Ectodermal cell (in vitro differentiated cells): Measurements from ENCODE around the gene ZBED6.
A peak's percentile ranks its signal among the peaks of the same experiment; 100 is the strongest.
"Not testable (repeated sequence)": the region's sequence is repeated elsewhere in the genome, so short reads cannot be mapped to it uniquely, and the experiment has no call there.

Experiments
- H3K27ac ChIP-seq: 2 replicates; pipeline ENCODE4 v1.7.0; 2013; ENCODE audit warnings: mild to moderate bottlenecking, low read depth, low read length; ENCODE audit not compliant: insufficient read depth, poor library complexity, severe bottlenecking
- H3K27me3 ChIP-seq: 2 replicates; pipeline ENCODE4 v1.7.0; 2013; ENCODE audit warnings: mild to moderate bottlenecking, low read length; ENCODE audit not compliant: insufficient read depth, control insufficient read depth, poor library complexity, severe bottlenecking
- H3K36me3 ChIP-seq: one replicate; pipeline ENCODE4 v1.7.0; 2013; ENCODE audit warnings: low read length; ENCODE audit not compliant: control insufficient read depth, insufficient read depth
- H3K4me1 ChIP-seq: one replicate; pipeline ENCODE4 v1.7.0; 2013; ENCODE audit warnings: low read length; ENCODE audit not compliant: control insufficient read depth, insufficient read depth
- H3K4me3 ChIP-seq: 2 replicates; pipeline ENCODE4 v1.7.0; 2013; ENCODE audit warnings: low read depth, low read length, control low read depth; ENCODE audit not compliant: insufficient read depth
- H3K9me3 ChIP-seq: 2 replicates; pipeline ENCODE4 v1.7.0; 2013; ENCODE audit warnings: mild to moderate bottlenecking, low read length, moderate library complexity; ENCODE audit not compliant: control insufficient read depth
- WGBS, 2 experiments: methylation state at CpG; one replicate each; pipeline ENCODE4 v1.1.7; 2013; ENCODE audit warnings: missing lambda C conversion rate in 2 of 2; 5-methylcytosine and 5-hydroxymethylcytosine counted together

ZBED6 gene

DNA sequence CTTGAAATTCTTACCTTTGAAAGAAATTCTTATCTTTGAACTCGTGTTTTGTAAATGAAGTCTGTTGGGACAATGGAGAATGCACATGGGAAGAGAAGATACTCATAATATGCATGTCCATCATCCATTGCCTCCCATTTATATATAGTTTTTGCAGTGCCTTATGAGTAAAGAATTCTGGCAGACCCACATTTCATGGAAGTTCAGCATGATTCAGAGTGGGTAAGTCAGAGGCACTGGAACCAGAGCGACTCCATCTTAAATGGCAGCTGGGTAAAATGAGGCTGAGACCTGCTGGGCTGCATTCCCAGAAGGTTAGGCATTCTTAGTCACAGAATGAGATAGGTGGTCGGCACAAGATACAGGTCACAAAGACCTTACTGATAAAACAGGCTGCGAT is 16.6 kb upstream of the ZBED6 start:
- H3K27me3 ChIP-seq, result no peaks in the 10 kb centered on the region
- H3K27ac ChIP-seq, result no peak overlapping the region
- no peak overlapping the region for H3K4me3 ChIP-seq
- no peaks in the 10 kb centered on the region for H3K9me3 ChIP-seq
- H3K4me1 ChIP-seq, result no peaks in the 10 kb centered on the region
- WGBS, 2 experiments, result 87 to 94% methylated on average over 4 of the region's 4 CpGs
- no peaks in the 10 kb centered on the region for H3K36me3 ChIP-seq

DNA sequence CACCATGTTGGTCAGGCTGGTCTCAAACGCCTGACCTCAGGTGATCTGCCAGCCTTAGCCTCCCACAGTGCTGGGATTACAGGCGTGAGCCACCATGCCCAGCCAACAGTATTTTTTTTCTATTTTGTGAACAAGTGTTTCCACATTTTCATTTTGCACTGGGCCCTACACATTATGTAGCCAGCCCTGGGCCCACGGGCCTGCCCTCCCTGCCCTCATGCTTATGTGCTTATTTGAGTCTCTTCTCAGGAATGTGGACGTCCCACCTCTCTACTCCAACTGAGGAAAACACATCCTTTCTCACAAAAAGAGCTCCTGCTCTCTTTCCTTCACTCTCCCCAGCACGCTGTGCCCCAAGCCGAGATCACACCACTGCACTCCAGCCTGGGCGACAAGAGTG is 13.5 kb upstream of the ZBED6 start:
- Histone ChIP-seq H3K27me3 (no peaks in the 10 kb centered on the region), H3K27ac (no peak overlapping the region), H3K4me3 (no peak overlapping the region), H3K36me3 (no peaks in the 10 kb centered on the region), H3K9me3 (no peaks in the 10 kb centered on the region), H3K4me1 (no peaks in the 10 kb centered on the region)
- 89 to 91% methylated on average over 7 of the region's 7 CpGs for WGBS, 2 experiments

DNA sequence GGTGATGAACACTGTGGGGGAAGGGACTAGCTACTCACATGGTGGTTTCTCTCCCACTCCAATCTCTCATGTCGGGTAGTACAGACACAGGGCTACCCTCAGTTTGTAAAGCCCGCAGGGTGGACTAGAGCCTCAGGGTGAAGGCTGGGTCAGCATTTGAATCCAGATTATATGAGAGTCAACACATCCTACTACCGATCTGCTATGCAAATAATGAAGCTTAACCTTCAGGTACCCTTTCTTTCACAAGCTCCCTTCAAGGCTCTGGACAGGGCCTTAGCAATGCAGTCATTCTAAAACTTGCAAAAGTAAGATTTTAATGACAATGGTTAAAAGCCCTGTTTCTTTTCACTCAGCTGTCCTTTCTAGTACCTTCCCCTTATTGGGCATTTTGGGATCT is 5.5 kb upstream of the ZBED6 start:
- H3K36me3 ChIP-seq, result no peaks in the 10 kb centered on the region
- H3K4me3 ChIP-seq, result no peak overlapping the region
- H3K4me1 ChIP-seq, result no peaks in the 10 kb centered on the region
- 48 to 56% methylated on average over 3 of the region's 3 CpGs for WGBS, 2 experiments
- no peak overlapping the region for H3K27ac ChIP-seq
- H3K27me3 ChIP-seq, result no peaks in the 10 kb centered on the region
- no peaks in the 10 kb centered on the region for H3K9me3 ChIP-seq

DNA sequence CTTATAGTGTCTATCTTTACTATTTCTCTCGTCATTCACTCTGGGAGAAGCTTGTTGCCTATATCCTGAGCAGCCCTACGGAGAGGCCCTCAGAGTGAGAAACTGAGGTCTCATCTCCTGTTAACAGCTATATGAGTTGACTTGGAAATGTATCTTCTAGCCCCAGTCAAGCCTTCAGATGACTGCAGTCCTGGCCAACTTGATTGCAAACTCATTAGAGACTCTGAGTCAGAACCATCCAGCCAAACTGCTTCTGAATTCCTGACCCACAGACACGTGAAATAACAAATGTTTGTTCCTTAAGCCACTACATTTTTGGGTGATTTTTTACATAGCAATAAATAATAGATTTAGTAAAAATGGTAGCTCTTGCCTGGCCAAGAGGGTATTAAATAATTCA is 3.9 kb upstream of the ZBED6 start:
- H3K4me1 ChIP-seq, result no peaks in the 10 kb centered on the region
- H3K4me3 ChIP-seq, result no peak overlapping the region
- no peaks in the 10 kb centered on the region for H3K9me3 ChIP-seq
- no peak overlapping the region for H3K27ac ChIP-seq
- 77 to 86% methylated on average over 3 of the region's 3 CpGs for WGBS, 2 experiments
- H3K36me3 ChIP-seq, result no peaks in the 10 kb centered on the region
- H3K27me3 ChIP-seq, result no peaks in the 10 kb centered on the region

- Histone ChIP-seq H3K9me3 (no peaks in the 10 kb centered on the region), H3K36me3 (peaks cover 3% of the 10 kb centered on the region), H3K4me1 (no peaks in the 10 kb centered on the region), H3K27me3 (no peaks in the 10 kb centered on the region), H3K27ac (no peak overlapping the region), H3K4me3 (no peak overlapping the region)
- 89 to 90% methylated on average over 2 of the region's 2 CpGs for WGBS, 2 experiments
Observed at GRCh38 chr1:203792486-203792885, 2.9 kb upstream of the ZBED6 start.

- H3K27ac ChIP-seq, H3K4me3 ChIP-seq, H3K4me1 ChIP-seq, H3K9me3 ChIP-seq, H3K27me3 ChIP-seq: not testable (repeated sequence)
- peaks cover 12% of the 10 kb centered on the region for H3K36me3 ChIP-seq
- 84 to 94% methylated on average over 7 of the region's 7 CpGs for WGBS, 2 experiments
Observed at GRCh38 chr1:203793561-203793960, 1.9 kb upstream of the ZBED6 start.

DNA sequence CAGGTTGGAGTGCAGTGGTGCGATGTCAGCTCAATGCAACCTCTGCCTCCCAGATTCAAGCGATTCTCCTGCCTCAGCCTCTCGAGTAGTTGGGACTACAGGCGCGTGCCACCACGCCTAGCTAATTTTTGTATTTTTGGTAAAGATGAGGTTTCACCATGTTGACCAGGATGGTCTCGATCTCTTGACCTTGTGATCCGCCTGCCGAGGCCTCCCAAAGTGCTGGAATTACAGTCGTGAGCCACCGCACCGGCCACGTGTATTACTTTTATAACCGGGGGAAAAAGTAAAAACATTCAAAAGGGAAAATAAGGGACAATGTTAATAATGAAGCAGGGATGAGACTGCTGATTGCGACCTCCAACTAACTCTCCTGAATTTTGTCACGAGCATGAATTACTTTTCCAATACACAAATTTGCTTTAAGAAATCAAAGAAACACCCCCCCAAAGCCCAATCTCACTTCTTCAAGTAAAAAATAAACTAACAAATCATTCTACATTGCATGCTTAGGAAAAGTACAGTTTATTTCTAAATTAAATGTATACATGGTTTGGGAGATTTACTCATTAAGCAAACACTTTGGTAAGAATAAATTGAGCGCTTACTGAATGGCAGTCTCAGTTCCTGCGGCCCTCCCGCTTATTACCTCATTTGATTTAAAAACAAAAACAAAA is 521 bp upstream of the ZBED6 start:
- WGBS, 2 experiments, result 69 to 73% methylated on average over 19 of the region's 19 CpGs
- peak overlapping the region; percentile 84 for H3K4me3 ChIP-seq
- peaks cover 20% of the 10 kb centered on the region for H3K36me3 ChIP-seq
- H3K9me3 ChIP-seq, result no peaks in the 10 kb centered on the region
- no peaks in the 10 kb centered on the region for H3K4me1 ChIP-seq
- H3K27me3 ChIP-seq, result no peaks in the 10 kb centered on the region
- no peak overlapping the region for H3K27ac ChIP-seq

- H3K4me3 ChIP-seq, result peak overlapping the region; percentile 84
- peak overlapping the region; percentile 99 for H3K27ac ChIP-seq
- no peaks in the 10 kb centered on the region for H3K9me3 ChIP-seq
- no peaks in the 10 kb centered on the region for H3K27me3 ChIP-seq
- WGBS, 2 experiments, result 1% methylated on average over 12 of the region's 12 CpGs
- H3K4me1 ChIP-seq, result no peaks in the 10 kb centered on the region
- peaks cover 20% of the 10 kb centered on the region for H3K36me3 ChIP-seq
Observed at GRCh38 chr1:203796236-203796605, 798 bp downstream of the ZBED6 start.

DNA sequence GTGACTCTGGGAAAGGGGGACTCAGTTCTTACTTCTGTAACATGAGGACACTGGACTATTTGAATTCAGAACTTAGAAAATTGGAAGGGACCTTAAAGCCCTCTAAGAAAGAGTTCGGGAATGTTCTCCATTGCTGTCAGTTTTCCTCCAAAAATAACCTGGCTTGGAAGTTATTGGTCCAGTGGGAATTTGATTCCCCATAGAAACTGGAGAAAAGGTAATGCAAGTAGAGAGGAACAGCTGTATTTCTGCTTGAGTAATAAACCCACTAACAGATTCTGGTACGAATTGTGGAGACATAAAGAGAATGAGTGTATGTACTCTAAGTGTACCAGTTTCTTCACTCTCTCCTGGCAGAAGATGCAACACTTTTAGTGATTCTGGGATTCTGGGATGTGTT is 1.8 kb downstream of the ZBED6 start:
- H3K9me3 ChIP-seq, result no peaks in the 10 kb centered on the region
- WGBS, 2 experiments, result 94 to 100% methylated on average over 2 of the region's 2 CpGs
- no peaks in the 10 kb centered on the region for H3K27me3 ChIP-seq
- H3K27ac ChIP-seq, result no peak overlapping the region
- peak overlapping the region; percentile 84 for H3K4me3 ChIP-seq
- H3K36me3 ChIP-seq, result peaks cover 20% of the 10 kb centered on the region
- no peaks in the 10 kb centered on the region for H3K4me1 ChIP-seq

DNA sequence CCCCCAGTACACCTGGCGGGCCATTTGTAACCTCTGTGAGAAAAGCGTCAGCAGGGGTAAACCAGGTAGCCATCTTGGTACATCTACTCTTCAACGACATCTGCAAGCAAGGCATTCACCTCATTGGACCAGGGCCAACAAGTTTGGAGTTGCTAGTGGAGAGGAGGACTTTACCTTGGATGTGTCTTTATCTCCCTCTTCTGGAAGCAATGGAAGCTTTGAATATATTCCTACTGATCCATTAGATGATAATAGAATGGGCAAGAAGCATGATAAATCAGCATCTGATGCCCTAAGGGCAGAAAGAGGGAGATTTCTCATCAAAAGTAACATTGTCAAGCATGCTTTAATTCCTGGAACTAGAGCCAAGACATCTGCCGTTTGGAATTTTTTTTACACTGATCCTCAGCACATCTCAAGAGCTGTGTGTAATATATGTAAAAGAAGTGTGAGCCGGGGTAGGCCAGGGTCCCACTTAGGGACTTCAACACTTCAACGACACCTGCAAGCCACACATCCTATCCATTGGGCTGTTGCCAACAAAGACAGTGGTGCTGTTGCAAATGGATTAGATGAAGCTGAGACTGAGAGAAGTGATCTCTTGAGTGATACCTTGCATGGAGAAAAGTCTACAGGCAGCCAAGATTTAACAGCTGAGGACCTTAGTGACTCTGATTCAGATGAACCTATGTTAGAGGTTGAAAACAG is 2.7 kb downstream of the ZBED6 start:
- peaks cover 23% of the 10 kb centered on the region for H3K36me3 ChIP-seq
- H3K4me1 ChIP-seq, result no peaks in the 10 kb centered on the region
- H3K27ac ChIP-seq, result no peak overlapping the region
- no peaks in the 10 kb centered on the region for H3K27me3 ChIP-seq
- 96 to 98% methylated on average over 6 of the region's 6 CpGs for WGBS, 2 experiments
- H3K9me3 ChIP-seq, result no peaks in the 10 kb centered on the region
- no peak overlapping the region for H3K4me3 ChIP-seq
